Dedifferentiated amniotic fluid mesenchymal stem cell (primary cell): ENCODE results near the gene ARHGEF37.
A peak's percentile ranks its signal among the peaks of the same experiment; 100 is the strongest.
"Not testable (repeated sequence)": the region's sequence is repeated elsewhere in the genome, so short reads cannot be mapped to it uniquely, and the experiment has no call there.

ENCODE experiments used
- DNase-seq: peaks from one replicate; pipeline ENCODE4 v3.0.0-alpha.2; 2016; ENCODE audit errors: extremely low spot score

ARHGEF37 gene

GRCh38 chr5:149581192-149581861 is at the start of gene ARHGEF37:
TSS of gene ARHGEF37 (plus strand) at chr5:149581498. CDS start at chr5:149597770, 16,272 bp downstream.
- DNase-seq: no peak

- no peak for DNase-seq
Measured at GRCh38 chr5:149532413-149532812, 48.9 kb upstream of the ARHGEF37 start.

- not testable (repeated sequence) for DNase-seq
Measured at GRCh38 chr5:149535787-149536186, 45.5 kb upstream of the ARHGEF37 start.

- no peak for DNase-seq
Measured at GRCh38 chr5:149537374-149537975, 43.8 kb upstream of the ARHGEF37 start.

GRCh38 chr5:149540089-149540488 is 41.2 kb upstream of the ARHGEF37 start:
- DNase-seq: no peak

- DNase-seq: no peak
Measured at GRCh38 chr5:149541893-149542292, 39.4 kb upstream of the ARHGEF37 start.

GRCh38 chr5:149543361-149544027 is 37.8 kb upstream of the ARHGEF37 start:
- DNase-seq: no peak

- DNase-seq: no peak
Measured at GRCh38 chr5:149544028-149544420, 37.3 kb upstream of the ARHGEF37 start.

GRCh38 chr5:149545327-149545726 is 36.0 kb upstream of the ARHGEF37 start:
- no peak for DNase-seq

- no peak for DNase-seq
Measured at GRCh38 chr5:149546974-149547373, 34.3 kb upstream of the ARHGEF37 start.

- DNase-seq: no peak
Measured at GRCh38 chr5:149549461-149550267, 31.6 kb upstream of the ARHGEF37 start.

- DNase-seq: peak; percentile 54
Measured at GRCh38 chr5:149550268-149550583, 31.1 kb upstream of the ARHGEF37 start.

- DNase-seq: no peak
Measured at GRCh38 chr5:149550594-149551226, 30.6 kb upstream of the ARHGEF37 start.

GRCh38 chr5:149551227-149552037 is 29.9 kb upstream of the ARHGEF37 start, which contains the start of gene CSNK1A1:
TSS of gene CSNK1A1 (minus strand) at chr5:149551439. CDS start at chr5:149550964, 475 bp downstream.
- DNase-seq: peak; percentile 96

- DNase-seq: no peak
Measured at GRCh38 chr5:149552038-149552494, 29.2 kb upstream of the ARHGEF37 start.

- no peak for DNase-seq
Measured at GRCh38 chr5:149552553-149553160, 28.6 kb upstream of the ARHGEF37 start.

- DNase-seq: peak; percentile 18
Measured at GRCh38 chr5:149559706-149560105, 21.6 kb upstream of the ARHGEF37 start.

- DNase-seq: peak; percentile 91
Measured at GRCh38 chr5:149561848-149562247, 19.4 kb upstream of the ARHGEF37 start.

GRCh38 chr5:149563466-149563865 is 17.8 kb upstream of the ARHGEF37 start:
- no peak for DNase-seq

- DNase-seq: peak; percentile 83
Measured at GRCh38 chr5:149564542-149565140, 16.7 kb upstream of the ARHGEF37 start.
